Right cardiac atrium (tissue), 5 donors: ENCODE results near the gene NBPF1. TPM values are rescaled to one million over a fixed set of nuclear protein-coding genes. Genes with fewer than 3 reads are reported as not detected.
"Not testable (repeated sequence)": the region's sequence is repeated elsewhere in the genome, so short reads cannot be mapped to it uniquely, and the experiment has no call there.

Experiments used
- ATAC-seq, 2 donors: fragments of 200-7000 bp; cut with Tn5 transposase; one replicate each; pipeline versions ENCODE4 v1.8.0 to v1.9.1; 2020; ENCODE audit warnings: moderate library complexity in 2 of 2, mild to moderate bottlenecking in 1 of 2
- DNase-seq, 3 donors: peaks; one replicate each; pipeline ENCODE4 v3.0.0-alpha.2; 2020
- H3K27ac ChIP-seq: one replicate; pipeline ENCODE4 v1.5.1; 2013; ENCODE audit warnings: mild to moderate bottlenecking, low read length, control low read depth, moderate library complexity
- H3K27me3 ChIP-seq: one replicate; pipeline ENCODE4 v1.6.1; 2013; ENCODE audit not compliant: control insufficient read depth, insufficient read depth
- H3K4me1 ChIP-seq: one replicate; pipeline ENCODE4 v1.6.1; 2013; ENCODE audit warnings: low read length; ENCODE audit not compliant: control insufficient read depth, insufficient read depth
- H3K4me3 ChIP-seq: one replicate; pipeline ENCODE4 v1.5.1; 2013; ENCODE audit warnings: low read length, control low read depth
- H3K9me3 ChIP-seq: one replicate; pipeline ENCODE4 v1.6.1; 2013; ENCODE audit warnings: low read length; ENCODE audit not compliant: control insufficient read depth
- WGBS: extraction: QIAGEN DNeasy Blood & Tissue Kit; methylation state at CpG from one replicate; pipeline ENCODE4 v1.1.7; 2013; 5-methylcytosine and 5-hydroxymethylcytosine counted together
- intact Hi-C, 4 donors: fragments of 100-400 bp; cut with DNase I; formaldehyde crosslinking; loops; one replicate each; pipeline versions ENCODE4 v1.11.0 to v1.14.0; 2022 to 2023
- polyA plus RNA-seq: library from polyadenylated mRNA; stranded (reverse); fragments of 200-250 nt; gene quantifications from one replicate; pipeline ENCODE4 v1.2.3, GENCODE V29; 2013
- total RNA-seq, 4 donors: library from RNA; stranded (reverse); fragmentation: NEBNext Ultra II Directional; extraction: Animal tissue kit (Norgen Biotek cat#: 25700); gene quantifications; one replicate each; pipeline ENCODE4 v1.2.1, GENCODE V29; 2021
- donor health status: healthy with polysubstance abuse.
- donor health status: DM: no; HTN: yes; CAD: no.
- donor health status: DM: no; HTN: no; CAD: no.
- donor health status: DM: no; HTN: yes; CAD: no; lungs with severe emphysema.
- donor health status: DM: yes; HTN: yes; CAD: no.

Gene NBPF1
- total and polyA plus RNA-seq, 5 donors: 6.5 to 18.7 (median 15.6) TPM

DNA sequence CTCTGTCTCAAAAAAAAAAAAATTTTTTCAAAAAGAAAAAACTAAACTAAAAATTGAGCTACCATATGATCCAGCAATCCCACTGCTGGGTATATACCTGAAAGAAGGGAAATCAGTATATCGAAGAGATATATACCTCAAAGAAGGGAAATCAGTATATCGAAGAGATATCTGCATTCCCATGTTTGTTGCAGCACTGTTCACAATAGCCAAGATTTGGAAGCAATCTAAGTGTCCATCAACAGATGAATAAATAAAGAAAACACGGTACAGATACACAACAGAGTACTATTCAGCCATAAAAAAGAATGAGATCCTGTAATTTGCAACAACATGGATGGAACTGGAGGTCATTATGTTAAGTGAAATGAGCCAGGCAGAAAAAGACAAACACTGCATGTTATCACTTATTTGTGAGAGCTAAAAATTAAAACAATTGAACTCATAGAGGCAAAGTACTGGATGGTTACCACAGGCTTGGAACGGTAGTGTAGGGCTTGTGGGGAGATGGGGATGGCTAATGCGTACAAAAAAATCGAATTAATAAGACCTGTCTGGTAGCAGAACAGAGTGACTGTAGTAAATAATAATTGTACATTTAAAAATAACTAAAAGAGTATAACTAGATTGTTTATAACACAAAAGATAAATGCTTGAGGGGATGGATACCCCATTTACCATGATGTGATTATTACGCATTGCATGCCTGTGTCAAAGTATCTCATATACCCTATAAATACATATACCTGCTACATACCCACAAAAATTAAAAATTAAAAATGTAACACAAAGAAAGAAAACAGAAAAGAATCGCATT lies 28.0 kb upstream of the NBPF1 start:
- H3K4me3 ChIP-seq, H3K27me3 ChIP-seq, ATAC-seq, intact Hi-C loops, H3K27ac ChIP-seq, H3K4me1 ChIP-seq, H3K9me3 ChIP-seq: not testable (repeated sequence)
- DNase-seq: peak in 1 of 3 donors; percentile 3
- WGBS: 94% methylated on average over 8 of the region's 8 CpGs

GRCh38 chr1:16639091-16640031 lies 26.0 kb upstream of the NBPF1 start:
- H3K4me3 ChIP-seq, intact Hi-C loops, H3K4me1 ChIP-seq, H3K27me3 ChIP-seq, H3K9me3 ChIP-seq, ATAC-seq, H3K27ac ChIP-seq: not testable (repeated sequence)
- DNase-seq: peak in 2 of 3 donors; percentile 6 to 18
- 66% methylated on average over 11 of the region's 11 CpGs for WGBS

GRCh38 chr1:16637941-16638778 lies 24.8 kb upstream of the NBPF1 start:
- H3K4me3 ChIP-seq, H3K27me3 ChIP-seq, H3K4me1 ChIP-seq, intact Hi-C loops, H3K9me3 ChIP-seq, H3K27ac ChIP-seq: not testable (repeated sequence)
- ATAC-seq: peak; percentile 9 to 14
- peak in 2 of 3 donors; percentile 7 to 21 for DNase-seq
- WGBS: 91% methylated on average over 6 of the region's 6 CpGs

DNA sequence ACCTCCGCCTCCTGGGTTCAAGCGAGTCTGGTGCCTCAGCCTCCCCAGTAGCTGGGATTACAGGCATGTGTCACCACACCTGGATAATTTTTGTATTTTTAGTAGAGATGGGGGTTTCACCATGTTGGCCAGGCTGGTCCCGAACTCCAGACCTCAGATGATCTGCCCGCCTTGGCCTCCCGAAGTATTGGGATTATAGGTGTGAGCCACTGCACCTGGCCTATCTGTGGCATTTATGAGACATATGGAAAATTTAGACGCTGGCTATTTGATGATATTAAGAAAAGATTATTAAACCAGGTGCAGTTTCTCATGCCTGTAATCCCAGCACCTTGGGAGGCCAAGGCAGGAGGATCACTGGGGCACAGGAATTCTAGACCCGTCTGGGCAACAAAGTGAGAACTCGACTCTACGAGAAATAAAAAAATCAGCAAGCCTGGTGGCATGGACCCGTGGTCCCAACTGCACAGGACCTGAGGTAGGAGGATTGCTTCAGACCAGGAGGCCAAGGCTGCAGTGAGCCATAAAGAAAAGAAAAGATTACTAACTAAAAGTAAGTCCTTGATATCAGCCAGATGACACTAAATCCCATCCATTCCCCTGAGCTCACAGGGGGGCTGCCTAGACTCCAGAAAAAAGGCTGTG lies 23.3 kb upstream of the NBPF1 start:
- H3K4me3 ChIP-seq, H3K27me3 ChIP-seq, ATAC-seq, H3K9me3 ChIP-seq, intact Hi-C loops, H3K4me1 ChIP-seq, H3K27ac ChIP-seq: not testable (repeated sequence)
- DNase-seq: peak; percentile 7 to 50 (median 25)
- 90% methylated on average over 10 of the region's 10 CpGs for WGBS

GRCh38 chr1:16635959-16636358 lies 22.6 kb upstream of the NBPF1 start:
- H3K9me3 ChIP-seq, H3K4me3 ChIP-seq, H3K4me1 ChIP-seq, H3K27me3 ChIP-seq, ATAC-seq, intact Hi-C loops, H3K27ac ChIP-seq: not testable (repeated sequence)
- WGBS: 97% methylated on average over 5 of the region's 5 CpGs
- peak; percentile 6 to 48 (median 32) for DNase-seq

- H3K4me1 ChIP-seq: not testable (repeated sequence)
- WGBS: 92% methylated on average over 6 of the region's 6 CpGs
- DNase-seq: peak in 2 of 3 donors; percentile 1 to 26
Measured at GRCh38 chr1:16633540-16634282, 20.3 kb upstream of the NBPF1 start.

DNA sequence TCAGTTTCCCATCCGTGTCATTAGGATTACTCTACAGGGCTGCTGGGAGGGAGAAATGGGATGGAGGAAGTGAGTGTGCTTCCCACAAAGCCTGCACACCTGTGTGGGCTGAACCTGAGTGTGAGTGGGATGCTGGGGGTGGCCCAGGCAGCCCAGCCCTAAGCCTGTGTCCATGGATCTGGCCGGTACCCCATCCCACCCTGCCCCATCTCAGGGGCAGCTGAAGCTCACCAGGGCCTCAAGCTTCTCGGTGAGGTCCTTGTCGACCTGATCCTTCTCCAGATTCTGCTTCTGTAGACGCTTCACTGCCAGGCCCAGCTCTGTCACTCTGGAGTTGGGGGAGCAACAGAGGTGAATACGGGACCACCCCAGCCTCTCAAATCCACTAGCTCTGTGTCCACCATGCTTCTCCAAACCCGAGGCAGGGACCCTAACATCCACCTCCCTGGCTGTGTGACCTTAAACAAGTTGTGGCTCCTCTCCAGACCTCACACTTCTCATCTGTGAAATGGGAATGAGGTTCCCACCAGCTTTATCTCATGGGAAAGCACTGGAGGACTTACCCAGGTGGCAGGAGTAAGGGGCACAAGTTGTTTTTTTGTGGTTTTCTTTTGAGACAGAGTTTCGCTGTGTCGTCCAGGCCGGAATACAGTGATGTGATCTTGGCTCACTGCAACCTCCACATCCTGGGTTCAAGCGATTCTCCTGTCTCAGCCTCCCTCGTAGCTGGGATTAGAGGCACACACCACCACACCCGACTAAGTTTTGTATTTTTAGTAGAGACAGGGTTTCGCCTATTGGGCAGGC lies 18.9 kb upstream of the NBPF1 start:
- H3K27ac ChIP-seq, H3K4me3 ChIP-seq, H3K9me3 ChIP-seq, intact Hi-C loops, H3K4me1 ChIP-seq, ATAC-seq, H3K27me3 ChIP-seq: not testable (repeated sequence)
- DNase-seq: peak; percentile 4 to 55 (median 20)
- 94% methylated on average over 14 of the region's 14 CpGs for WGBS

More at GRCh38 chr1:16633540-16634282, 20.3 kb upstream of the NBPF1 start:
- H3K9me3 ChIP-seq, ATAC-seq, H3K27ac ChIP-seq, H3K27me3 ChIP-seq, intact Hi-C loops, H3K4me3 ChIP-seq: not testable (repeated sequence)

DNA sequence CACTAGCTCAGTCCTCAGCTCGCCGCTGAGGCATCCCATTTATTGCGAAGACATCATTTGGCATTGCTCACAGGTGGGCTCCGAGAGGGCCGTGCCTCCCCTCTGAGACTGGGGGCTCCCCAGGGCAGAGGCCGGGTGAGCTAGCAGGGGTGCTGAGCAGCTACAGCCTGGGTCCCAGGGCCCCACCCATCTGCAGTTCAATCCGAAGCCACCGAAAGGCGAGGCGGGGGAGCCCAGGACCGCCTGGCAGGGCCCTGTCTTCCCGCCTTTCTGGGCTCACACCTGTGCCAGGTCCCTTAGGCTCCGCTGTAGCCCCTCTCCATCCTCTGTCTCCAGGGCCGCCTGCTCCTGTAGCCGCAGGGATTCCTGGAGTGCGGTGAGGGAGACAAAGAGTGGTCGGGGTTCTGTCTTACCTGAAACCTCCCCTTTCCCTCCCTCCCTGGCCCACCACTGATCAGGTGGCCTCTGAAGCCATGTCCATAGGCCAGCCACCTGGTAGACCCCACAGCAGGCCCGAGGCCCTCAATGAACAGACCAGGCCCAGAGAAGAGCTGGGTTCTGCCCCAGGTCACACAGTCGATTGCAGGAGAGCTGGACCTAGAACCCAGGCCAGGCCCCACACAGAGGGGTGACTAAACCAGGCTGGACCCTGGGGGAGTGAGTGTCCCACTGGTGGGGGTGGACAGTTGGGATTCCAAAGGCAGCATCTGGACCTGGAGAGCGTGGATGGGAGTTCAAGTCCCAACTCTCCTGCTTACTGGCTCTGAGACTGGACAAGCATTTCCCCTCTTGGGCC lies 18.1 kb upstream of the NBPF1 start:
- DNase-seq (peak; percentile 22 to 75 (median 52)), ATAC-seq (peak; percentile 4 to 6)
- Histone ChIP-seq H3K27ac (no peak overlapping the region), H3K4me1 (no peaks in the 10 kb centered on the region), H3K9me3 (no peaks in the 10 kb centered on the region), H3K4me3 (no peak overlapping the region), H3K27me3 (no peaks in the 10 kb centered on the region)
- 93% methylated on average over 20 of the region's 20 CpGs for WGBS
- intact Hi-C loops: no loop called here
